CD4-positive, alpha-beta T cell treated with Interleukin-10 for 1 hour (primary cell): ENCODE data around the gene FBLN5.

Experiments
- DNase-seq: peaks from one replicate; pipeline ENCODE4 v3.0.0-alpha.2; 2020

The FBLN5 gene

GRCh38 chr14:91947475-91948184 lies at the start of gene FBLN5:
FBLN5 (minus strand) TSS chr14:91947694; CDS start chr14:91947229, 465 bp downstream.
- peak; percentile 24 for DNase-seq

GRCh38 chr14:91996948-91997371 lies 49.5 kb upstream of the FBLN5 start:
- peak; percentile 58 for DNase-seq

GRCh38 chr14:91987192-91987591 lies 39.7 kb upstream of the FBLN5 start:
- no peak for DNase-seq

- no peak for DNase-seq
These were observed 38.2 kb upstream of the FBLN5 start for GRCh38 chr14:91985521-91986255.

- no peak for DNase-seq
These were observed 37.5 kb upstream of the FBLN5 start for GRCh38 chr14:91985008-91985407.

GRCh38 chr14:91983588-91983987 lies 36.1 kb upstream of the FBLN5 start:
- DNase-seq = no peak

GRCh38 chr14:91980157-91980556 lies 32.7 kb upstream of the FBLN5 start:
- DNase-seq = no peak

- no peak for DNase-seq
These were observed 30.4 kb upstream of the FBLN5 start for GRCh38 chr14:91977884-91978283.

- DNase-seq = no peak
These were observed 28.3 kb upstream of the FBLN5 start for GRCh38 chr14:91975763-91976162.

GRCh38 chr14:91971188-91971778 lies 23.8 kb upstream of the FBLN5 start:
- no peak for DNase-seq

GRCh38 chr14:91968280-91968679 lies 20.8 kb upstream of the FBLN5 start:
- DNase-seq = peak; percentile 48

- no peak for DNase-seq
These were observed 17.2 kb upstream of the FBLN5 start for GRCh38 chr14:91964724-91965123.

GRCh38 chr14:91964011-91964410 lies 16.5 kb upstream of the FBLN5 start:
- no peak for DNase-seq

GRCh38 chr14:91963465-91963864 lies 16.0 kb upstream of the FBLN5 start:
- no peak for DNase-seq

- no peak for DNase-seq
These were observed 14.1 kb upstream of the FBLN5 start for GRCh38 chr14:91961297-91962220.

- DNase-seq = no peak
These were observed 10.4 kb upstream of the FBLN5 start for GRCh38 chr14:91957876-91958313.

- DNase-seq = no peak
These were observed 9.1 kb upstream of the FBLN5 start for GRCh38 chr14:91956616-91957015.

- DNase-seq = no peak
These were observed 7.7 kb upstream of the FBLN5 start for GRCh38 chr14:91955168-91955567.

GRCh38 chr14:91953170-91953985 lies 5.9 kb upstream of the FBLN5 start:
- no peak for DNase-seq

GRCh38 chr14:91946622-91947474 lies 646 bp downstream of the FBLN5 start:
- no peak for DNase-seq
